ENCODE data around the gene LPP. TPM values are rescaled to one million over a fixed set of nuclear protein-coding genes. Genes with fewer than 3 reads are reported as not detected.
A peak's percentile ranks its signal among the peaks of the same experiment; 100 is the strongest.

Gene LPP
- total RNA-seq, 1 experiment from 2014 or later: 148 TPM

DNA sequence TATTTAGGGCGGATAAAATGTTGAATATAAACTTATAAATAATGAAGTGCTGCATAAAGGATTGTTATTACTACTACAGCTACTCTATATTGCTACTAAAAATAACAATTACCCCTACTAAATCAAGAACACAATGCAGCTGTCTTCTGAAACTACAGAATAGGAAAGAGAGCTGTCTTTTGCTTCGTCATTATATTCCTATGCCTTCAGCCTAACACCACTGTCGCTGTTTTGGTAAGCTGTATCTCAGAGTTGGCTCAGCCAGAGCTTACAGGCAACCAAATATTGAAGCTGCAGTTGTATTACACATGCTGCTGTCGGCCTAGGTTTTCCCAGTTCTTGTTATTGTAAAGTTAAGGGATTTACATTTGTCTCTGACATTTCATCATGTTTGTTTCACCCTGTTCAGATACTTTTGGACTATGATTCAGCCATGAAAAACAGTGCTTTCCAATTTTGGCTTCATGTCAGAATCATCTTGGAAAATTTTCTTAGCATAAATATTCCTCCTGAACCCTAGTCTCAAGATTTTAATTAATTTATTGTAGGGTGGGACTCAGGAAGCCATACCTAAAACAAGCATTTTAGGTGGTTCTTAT lies 31.3 kb upstream of the LPP start:
- no peaks in the 10 kb centered on the region for H3K79me2 ChIP-seq (ENCODE audit: low read depth)
- DNase-seq: no peak
- no peaks in the 10 kb centered on the region for H3K36me3 ChIP-seq (ENCODE audit: low read depth)
- ChIA-PET POLR2A (ENCODE audit: unreplicated experiment) (interaction anchor here (0.6 kb wide), 1 partner anchor 209 kb away, joined by 3 read pairs; no protein-coding TSS in a partner anchor), CTCF (no interaction called here)
- H4K20me1 ChIP-seq (ENCODE audit: insufficient read depth): no peaks in the 10 kb centered on the region
- H3K9me2 ChIP-seq (ENCODE audit: insufficient read depth): no peaks in the 10 kb centered on the region
- no peak overlapping the region for H3K4me3 ChIP-seq
- no peaks in the 10 kb centered on the region for H3K9me3 ChIP-seq (ENCODE audit: insufficient read depth, low read depth)
- peaks cover 12% of the 10 kb centered on the region; the same call in 1 of the 2 replicates for H3K4me1 ChIP-seq (replicated peaks; ENCODE audit: insufficient read depth)
- no peak overlapping the region for H3K4me2 ChIP-seq
- H3K27ac ChIP-seq: no peak overlapping the region
- H3F3A ChIP-seq (ENCODE audit: insufficient read depth, low read depth): no peaks in the 10 kb centered on the region
- BruUV-seq (replicated peaks): no TSS peak
- peak overlapping the region; percentile 0; the same call in 1 of the 2 replicates for H2AFZ ChIP-seq
- TF ChIP-seq CTCF (conservative IDR thresholded peaks at IDR 0.05) (no peak), EZH2 (IDR thresholded peaks at IDR 0.05; ENCODE audit: low read depth) (no peak)
- H3K27me3 ChIP-seq (ENCODE audit: insufficient read depth, low read depth): no peaks in the 10 kb centered on the region
- intact Hi-C loops (cut with micrococcal nuclease; ENCODE audit: unreplicated experiment): no loop called here

DNA sequence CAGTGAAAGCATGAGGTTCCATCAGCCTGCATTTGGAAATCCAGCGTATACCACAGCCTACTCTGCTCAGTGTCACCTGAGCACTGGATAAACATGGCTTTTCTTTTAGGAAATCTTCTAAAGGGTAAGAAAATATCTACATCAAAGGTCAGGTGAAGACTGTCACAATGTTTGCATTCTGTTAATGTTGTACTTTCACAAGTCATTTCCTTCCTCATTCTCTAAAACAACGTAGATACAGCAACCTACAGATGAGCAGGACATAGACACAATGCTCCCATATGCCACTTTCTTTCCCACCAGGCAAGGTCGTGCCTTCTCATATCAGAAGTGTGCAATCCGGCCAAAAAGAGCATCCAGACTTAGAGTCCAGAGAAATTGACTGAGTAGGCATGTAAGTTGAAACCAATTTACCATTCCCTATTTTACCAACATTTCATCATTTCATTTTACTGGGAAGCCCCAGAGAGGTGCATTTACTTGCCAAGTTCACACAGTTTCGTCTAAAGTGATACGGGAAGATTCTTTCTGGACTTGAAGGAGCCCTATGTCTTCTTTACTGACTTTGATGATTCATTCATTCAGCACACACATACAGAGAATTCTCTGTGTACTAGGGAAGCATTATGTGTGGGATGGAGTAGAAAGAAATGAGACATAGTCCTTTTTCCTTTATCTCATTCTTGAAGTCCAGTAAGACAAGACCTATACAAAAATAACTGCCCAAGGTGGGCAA lies 30.6 kb upstream of the LPP start:
- no peak for DNase-seq
- ChIA-PET POLR2A (ENCODE audit: unreplicated experiment) (interaction anchor here (0.6 kb wide), 1 partner anchor 209 kb away, joined by 3 read pairs; no protein-coding TSS in a partner anchor), CTCF (no interaction called here)
- Histone ChIP-seq H3K9me2 (ENCODE audit: insufficient read depth) (no peaks in the 10 kb centered on the region), H3K27me3 (ENCODE audit: insufficient read depth, low read depth) (no peaks in the 10 kb centered on the region), H3K4me2 (0 out of 2 replicates have a peak overlapping the region, but pooled peaks have one; percentile 1), H3K27ac (no peak overlapping the region), H3K9me3 (ENCODE audit: insufficient read depth, low read depth) (no peaks in the 10 kb centered on the region), H3K4me1 (replicated peaks; ENCODE audit: insufficient read depth) (peaks cover 12% of the 10 kb centered on the region; the same call in 1 of the 2 replicates), H2AFZ (peak overlapping the region; percentile 0; the same call in 1 of the 2 replicates), H4K20me1 (ENCODE audit: insufficient read depth) (no peaks in the 10 kb centered on the region), H3K36me3 (ENCODE audit: low read depth) (no peaks in the 10 kb centered on the region), H3K4me3 (no peak overlapping the region), H3K79me2 (ENCODE audit: low read depth) (no peaks in the 10 kb centered on the region), H3F3A (ENCODE audit: insufficient read depth, low read depth) (no peaks in the 10 kb centered on the region)
- TF ChIP-seq EZH2 (IDR thresholded peaks at IDR 0.05; ENCODE audit: low read depth): no peak
- no peak for TF ChIP-seq CTCF (conservative IDR thresholded peaks at IDR 0.05)
- BruUV-seq (replicated peaks): no TSS peak
- intact Hi-C loops (cut with micrococcal nuclease; ENCODE audit: unreplicated experiment): no loop called here

GRCh38 chr3:188124184-188124583 lies 29.8 kb upstream of the LPP start:
- Histone ChIP-seq H3K79me2 (ENCODE audit: low read depth) (no peaks in the 10 kb centered on the region), H3K27ac (no peak overlapping the region), H3F3A (ENCODE audit: insufficient read depth, low read depth) (no peaks in the 10 kb centered on the region), H3K9me2 (ENCODE audit: insufficient read depth) (no peaks in the 10 kb centered on the region), H4K20me1 (ENCODE audit: insufficient read depth) (no peaks in the 10 kb centered on the region), H3K9me3 (ENCODE audit: insufficient read depth, low read depth) (no peaks in the 10 kb centered on the region), H3K27me3 (ENCODE audit: insufficient read depth, low read depth) (no peaks in the 10 kb centered on the region), H3K4me3 (no peak overlapping the region), H2AFZ (no peak overlapping the region), H3K4me2 (no peak overlapping the region), H3K36me3 (ENCODE audit: low read depth) (no peaks in the 10 kb centered on the region), H3K4me1 (replicated peaks; ENCODE audit: insufficient read depth) (peaks cover 12% of the 10 kb centered on the region; the same call in 1 of the 2 replicates)
- TF ChIP-seq EZH2 (IDR thresholded peaks at IDR 0.05; ENCODE audit: low read depth): no peak
- TF ChIP-seq CTCF (conservative IDR thresholded peaks at IDR 0.05): no peak
- POLR2A ChIA-PET (ENCODE audit: unreplicated experiment): interaction anchor here (0.6 kb wide), 1 partner anchor 471 kb away, joined by 3 read pairs; no protein-coding TSS in a partner anchor
- CTCF ChIA-PET: no interaction called here
- no peak for DNase-seq
- no TSS peak for BruUV-seq (replicated peaks)
- intact Hi-C loops (cut with micrococcal nuclease; ENCODE audit: unreplicated experiment): no loop called here

Measured in PC-9 (cell line).